Glomerular visceral epithelial cell (primary cell): ENCODE data around the gene ELF2.
"Not testable (repeated sequence)": the region's sequence is repeated elsewhere in the genome, so short reads cannot be mapped to it uniquely, and the experiment has no call there.

Source experiments
- DNase-seq: peaks from one replicate; pipeline ENCODE4 v3.0.0-alpha.2; 2016; ENCODE audit errors: extremely low spot score

The ELF2 gene

DNA sequence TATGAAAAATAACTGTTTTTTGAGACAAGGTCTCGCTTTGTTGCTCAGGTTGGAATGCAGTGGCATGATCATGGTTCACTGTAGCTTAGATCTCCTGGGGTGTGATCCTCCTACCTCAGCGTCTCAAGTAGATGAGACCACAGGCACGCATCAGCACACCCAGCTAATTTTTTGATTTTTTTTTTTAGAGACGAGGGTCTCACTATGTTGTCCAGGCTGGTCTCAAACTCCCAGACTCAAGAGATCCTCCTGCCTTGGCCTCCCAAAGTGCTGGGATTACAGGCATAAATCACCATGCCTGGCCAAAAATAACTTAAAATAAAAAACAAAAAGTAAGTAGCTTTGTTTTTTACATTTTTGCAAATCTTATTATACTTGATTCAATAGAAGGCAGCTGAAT is 98.1 kb downstream of the ELF2 start:
- DNase-seq, result no peak

GRCh38 chr4:139077567-139078355 is 99.3 kb downstream of the ELF2 start:
- DNase-seq, result no peak

DNA sequence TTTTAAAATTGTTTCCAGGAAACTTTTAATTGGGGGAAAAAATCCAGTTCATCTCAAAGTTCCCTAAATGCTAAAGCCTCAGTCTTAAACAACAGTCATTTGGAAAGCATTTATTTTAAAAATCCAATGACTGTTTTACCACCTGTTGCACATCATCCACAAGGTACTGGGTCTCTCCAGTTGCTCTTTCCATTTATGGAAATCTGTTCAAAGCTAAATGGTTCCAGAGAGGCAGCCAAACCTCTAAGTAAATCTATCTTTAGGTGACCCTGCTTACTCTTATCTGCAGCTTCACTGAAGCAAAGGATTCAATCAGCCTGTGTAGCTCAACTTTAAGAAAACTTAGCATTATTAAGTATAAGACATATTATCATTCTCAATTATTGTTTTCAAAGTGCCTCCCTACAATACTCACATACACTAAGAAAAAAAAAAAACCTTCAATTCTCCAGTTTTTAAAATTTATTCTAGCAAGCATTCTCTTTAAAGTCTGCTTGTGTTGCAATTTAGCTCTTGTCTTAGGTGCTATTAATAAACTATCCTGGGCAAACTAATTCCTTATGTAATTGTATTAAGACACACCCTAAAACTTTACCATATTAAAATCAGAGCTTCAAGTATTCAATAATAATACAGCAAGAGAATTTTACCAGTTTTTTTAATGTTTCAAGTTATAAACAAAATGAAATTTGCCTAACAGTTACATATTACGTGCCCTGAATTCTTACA is 100.8 kb downstream of the ELF2 start:
- no peak for DNase-seq

DNA sequence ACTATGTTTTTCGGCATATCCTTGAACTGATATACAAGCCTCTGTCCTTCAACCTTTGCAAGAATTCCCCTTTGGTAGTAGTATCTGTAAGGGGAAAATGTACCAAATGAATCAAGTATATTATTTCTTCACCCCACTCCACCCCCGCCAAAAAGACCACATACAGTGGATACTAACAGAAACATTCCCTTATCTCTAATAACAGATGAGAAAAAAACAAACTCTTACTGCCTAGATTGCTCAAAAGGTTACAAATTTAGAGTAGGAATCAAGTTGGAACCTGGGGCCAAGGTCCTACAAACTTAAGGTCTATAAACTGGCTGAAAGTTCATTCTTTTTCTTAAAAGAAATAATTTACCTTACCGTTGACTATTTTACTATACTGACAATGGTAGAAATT is 116.4 kb downstream of the ELF2 start:
- no peak for DNase-seq

DNA sequence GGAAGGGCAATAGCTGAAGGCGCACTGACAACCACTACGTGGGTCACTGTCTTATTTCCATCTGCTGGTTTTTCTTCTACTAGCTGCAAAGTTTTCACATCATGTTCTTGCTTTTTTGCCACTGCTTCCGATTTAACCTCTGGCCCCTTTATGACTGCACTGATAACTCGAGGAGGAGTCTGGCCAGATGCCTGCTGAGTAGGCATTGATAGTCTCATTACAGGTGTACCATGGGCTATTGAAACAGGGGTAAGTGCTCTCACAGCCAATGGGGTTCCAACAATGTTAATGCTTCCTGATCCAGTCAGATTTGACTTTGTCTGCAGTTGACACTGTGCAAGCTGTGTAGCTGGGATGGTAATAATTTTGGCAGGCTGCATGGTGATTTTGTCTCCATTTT is 118.0 kb downstream of the ELF2 start:
- not testable (repeated sequence) for DNase-seq

DNA sequence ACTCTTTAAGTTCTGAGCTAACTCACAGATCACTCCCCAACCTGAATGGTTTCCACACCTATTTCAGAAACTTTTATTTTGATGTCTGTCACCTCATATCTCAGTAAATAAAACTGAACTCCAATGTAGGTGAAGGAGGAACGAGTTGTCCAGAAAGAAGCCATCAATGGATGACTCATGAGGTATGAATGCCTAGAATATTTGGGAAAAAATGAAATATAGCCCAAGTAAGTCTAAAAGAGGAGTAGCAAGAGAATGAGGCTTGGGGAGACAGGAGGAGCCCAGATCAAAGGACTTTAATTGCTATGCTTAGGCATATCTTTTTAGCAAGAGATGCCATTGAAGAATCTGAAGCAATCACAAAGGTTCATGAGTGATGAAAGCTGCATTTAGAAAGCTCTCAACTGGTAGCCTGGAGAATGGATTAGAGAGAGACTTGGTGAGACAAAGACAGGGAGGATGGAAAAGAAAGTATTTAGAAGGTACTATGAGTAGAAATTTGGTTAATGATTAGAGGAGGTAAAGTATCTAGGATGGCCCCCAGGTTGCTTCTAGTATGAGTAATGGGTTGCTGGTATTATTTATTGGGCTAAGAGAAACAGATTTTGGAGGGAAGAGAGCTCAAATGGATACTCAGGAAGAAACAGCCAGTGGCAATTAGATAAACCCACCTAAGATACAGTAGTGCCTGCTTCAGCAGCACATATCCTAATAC is 122.1 kb downstream of the ELF2 start:
- no peak for DNase-seq

- no peak for DNase-seq
Observed at GRCh38 chr4:139053909-139054308, 123.1 kb downstream of the ELF2 start.

- DNase-seq, result no peak
Observed at GRCh38 chr4:139050446-139050845, 126.6 kb downstream of the ELF2 start.

- no peak for DNase-seq
Observed at GRCh38 chr4:139048026-139048425, 129.0 kb downstream of the ELF2 start.

GRCh38 chr4:139044291-139044690 is 132.7 kb downstream of the ELF2 start:
- no peak for DNase-seq

- DNase-seq, result no peak
Observed at GRCh38 chr4:139042981-139043460, 134.0 kb downstream of the ELF2 start.

- DNase-seq, result no peak
Observed at GRCh38 chr4:139038874-139039443, 138.1 kb downstream of the ELF2 start.

DNA sequence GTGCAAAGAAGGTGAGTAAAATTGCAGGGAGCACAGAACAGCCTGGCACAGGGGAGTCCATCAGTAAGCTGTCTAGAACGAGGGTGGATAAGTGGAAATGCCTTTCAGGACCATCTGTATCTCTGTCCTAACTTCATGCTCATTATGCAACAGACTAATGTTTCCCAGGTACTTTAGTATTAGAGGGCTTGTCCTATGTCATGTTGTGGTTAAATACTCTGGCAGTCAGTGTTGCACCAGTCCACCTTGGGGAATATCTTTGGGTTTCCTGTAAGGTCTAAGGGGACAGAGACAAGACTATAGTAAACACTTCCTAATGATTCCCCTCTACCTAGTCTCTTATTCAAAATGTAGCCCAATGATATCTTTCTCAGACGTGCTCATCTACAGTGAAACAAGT is 140.1 kb downstream of the ELF2 start:
- DNase-seq, result no peak

GRCh38 chr4:139035650-139036049 is 141.4 kb downstream of the ELF2 start:
- no peak for DNase-seq

DNA sequence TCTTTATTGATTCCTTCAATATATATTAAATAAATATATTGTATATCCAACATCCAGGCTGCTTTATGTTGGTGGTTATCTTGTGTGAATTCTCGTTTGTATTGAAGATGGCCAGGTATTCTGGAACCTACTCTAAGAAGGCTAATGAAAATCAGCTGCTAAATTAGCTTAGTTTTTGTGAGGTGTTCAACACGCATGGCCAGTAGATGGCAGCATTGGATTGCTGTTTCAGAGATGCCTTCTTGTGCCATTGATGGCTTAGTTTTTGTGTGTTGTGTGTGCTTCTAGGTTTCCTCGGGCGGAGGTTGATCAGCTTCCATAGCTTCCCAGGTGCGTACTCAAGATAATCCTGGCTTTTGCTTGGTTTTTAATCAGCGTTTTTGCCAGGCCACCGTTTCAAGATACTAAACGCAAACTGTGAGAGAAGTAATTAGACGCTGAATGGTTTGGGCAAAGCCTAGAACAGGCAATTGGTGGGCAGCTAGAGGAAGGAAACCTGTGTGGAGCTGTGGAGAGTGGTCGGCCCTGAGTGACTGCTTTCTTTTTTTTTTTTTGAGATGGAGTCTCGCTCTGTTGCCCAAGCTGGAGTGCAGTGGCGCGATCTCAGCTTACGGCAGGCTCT is 146.3 kb downstream of the ELF2 start:
- peak; percentile 76 for DNase-seq

- not testable (repeated sequence) for DNase-seq
Observed at GRCh38 chr4:139029866-139030363, 147.1 kb downstream of the ELF2 start.

DNA sequence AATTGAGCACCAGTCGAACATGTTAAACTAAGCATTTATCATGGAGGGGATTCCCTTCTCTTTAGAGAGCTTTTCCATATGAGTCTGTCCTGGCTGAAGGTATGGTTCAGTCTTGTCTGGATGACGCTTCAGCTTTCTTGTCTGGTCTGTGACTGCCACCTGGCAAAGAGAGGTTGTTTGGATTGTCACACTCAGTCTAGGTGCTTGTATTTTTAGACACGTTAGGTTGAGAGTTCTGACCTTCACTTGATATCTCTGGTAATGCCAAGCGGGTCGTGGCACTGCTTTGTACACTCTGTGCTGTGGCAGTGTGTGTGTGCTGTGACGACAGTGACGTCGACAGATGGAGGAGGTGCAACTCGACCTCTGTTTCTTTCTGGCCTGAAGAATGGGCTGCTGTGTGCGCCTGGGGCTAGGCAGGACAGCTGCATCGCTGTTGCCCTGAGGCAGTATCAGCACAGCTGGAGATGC is 148.8 kb downstream of the ELF2 start:
- DNase-seq, result no peak

- no peak for DNase-seq
Observed at GRCh38 chr4:139027776-139028175, 149.2 kb downstream of the ELF2 start.

- no peak for DNase-seq
Observed at GRCh38 chr4:139025841-139026240, 151.2 kb downstream of the ELF2 start.

DNA sequence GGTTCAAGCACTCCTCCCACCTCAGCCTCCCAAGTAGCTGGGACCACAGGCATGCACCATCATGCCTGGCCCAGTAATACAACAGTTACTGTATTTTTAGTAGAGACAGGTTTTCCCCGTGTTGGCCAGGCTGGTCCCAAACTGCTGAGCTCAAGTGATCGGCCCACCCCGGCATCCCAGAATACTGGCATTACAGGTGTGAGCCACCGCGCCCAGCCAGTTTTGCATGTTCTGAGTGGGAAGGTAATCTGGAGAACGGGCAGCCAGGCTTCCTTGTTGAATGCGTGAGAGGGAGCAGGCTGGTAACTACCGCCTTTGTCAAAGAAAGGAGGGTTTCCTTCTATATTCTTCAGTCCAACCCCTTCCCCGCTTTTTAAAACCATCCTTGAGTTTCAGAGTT is 152.3 kb downstream of the ELF2 start:
- no peak for DNase-seq

DNA sequence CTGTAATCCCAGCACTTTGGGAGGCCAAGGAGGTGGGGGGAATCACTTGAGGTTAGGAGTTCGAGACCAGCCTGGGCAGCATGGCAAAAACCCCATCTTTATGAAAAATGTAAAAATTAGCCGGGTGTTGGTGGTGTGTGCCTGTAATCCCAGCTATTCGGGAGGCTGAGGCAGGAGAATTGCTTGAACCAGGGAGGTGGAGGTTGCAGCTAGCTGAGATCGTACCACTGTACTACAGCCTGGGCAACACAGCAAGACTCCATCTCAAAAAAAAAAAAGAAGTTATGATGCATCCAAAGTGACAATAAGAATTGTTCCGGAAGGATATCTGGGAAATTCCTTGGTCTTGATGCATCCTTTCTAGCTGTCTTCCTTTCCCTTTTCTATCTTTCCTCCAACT is 154.2 kb downstream of the ELF2 start:
- DNase-seq, result no peak
